ENCODE data around the gene AP1M1.

The AP1M1 gene

DNA sequence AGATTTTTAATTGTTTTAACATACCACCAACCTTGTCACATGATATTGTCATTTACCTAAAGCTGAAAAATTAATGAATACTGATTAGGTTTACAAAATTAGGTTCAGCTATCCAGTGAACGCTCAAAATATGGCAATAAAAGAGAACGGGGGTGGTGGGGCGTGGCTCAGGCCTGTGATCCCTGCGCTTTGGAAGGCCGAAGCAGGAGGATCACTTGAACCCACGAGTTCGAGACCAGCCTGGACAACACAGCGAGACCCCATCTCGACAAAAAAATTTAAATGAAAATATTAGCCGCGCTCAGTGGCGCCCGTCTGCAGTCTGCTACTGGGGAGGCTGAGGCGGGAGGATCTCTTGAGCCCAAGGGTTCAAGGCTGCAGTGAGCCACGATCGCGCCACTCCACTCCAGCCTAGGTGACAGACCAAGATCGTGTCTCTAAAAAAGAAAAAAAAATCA lies 13.0 kb upstream of the AP1M1 start:
- H3K4me3 ChIP-seq (ENCODE audit: low read depth, low read length), result peak overlapping the region; percentile 83
- no peak for DNase-seq (ENCODE audit: low read depth)
- TF ChIP-seq, protein P1, sequence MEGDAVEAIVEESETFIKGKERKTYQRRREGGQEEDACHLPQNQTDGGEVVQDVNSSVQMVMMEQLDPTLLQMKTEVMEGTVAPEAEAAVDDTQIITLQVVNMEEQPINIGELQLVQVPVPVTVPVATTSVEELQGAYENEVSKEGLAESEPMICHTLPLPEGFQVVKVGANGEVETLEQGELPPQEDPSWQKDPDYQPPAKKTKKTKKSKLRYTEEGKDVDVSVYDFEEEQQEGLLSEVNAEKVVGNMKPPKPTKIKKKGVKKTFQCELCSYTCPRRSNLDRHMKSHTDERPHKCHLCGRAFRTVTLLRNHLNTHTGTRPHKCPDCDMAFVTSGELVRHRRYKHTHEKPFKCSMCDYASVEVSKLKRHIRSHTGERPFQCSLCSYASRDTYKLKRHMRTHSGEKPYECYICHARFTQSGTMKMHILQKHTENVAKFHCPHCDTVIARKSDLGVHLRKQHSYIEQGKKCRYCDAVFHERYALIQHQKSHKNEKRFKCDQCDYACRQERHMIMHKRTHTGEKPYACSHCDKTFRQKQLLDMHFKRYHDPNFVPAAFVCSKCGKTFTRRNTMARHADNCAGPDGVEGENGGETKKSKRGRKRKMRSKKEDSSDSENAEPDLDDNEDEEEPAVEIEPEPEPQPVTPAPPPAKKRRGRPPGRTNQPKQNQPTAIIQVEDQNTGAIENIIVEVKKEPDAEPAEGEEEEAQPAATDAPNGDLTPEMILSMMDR (IDR thresholded peaks at IDR 0.05; ENCODE audit: low read depth, low read length, missing control alignments), result no peak
- in situ Hi-C loops (cut with HindIII; ENCODE audit: low sequenced_read_pairs), result no loop called here

DNA sequence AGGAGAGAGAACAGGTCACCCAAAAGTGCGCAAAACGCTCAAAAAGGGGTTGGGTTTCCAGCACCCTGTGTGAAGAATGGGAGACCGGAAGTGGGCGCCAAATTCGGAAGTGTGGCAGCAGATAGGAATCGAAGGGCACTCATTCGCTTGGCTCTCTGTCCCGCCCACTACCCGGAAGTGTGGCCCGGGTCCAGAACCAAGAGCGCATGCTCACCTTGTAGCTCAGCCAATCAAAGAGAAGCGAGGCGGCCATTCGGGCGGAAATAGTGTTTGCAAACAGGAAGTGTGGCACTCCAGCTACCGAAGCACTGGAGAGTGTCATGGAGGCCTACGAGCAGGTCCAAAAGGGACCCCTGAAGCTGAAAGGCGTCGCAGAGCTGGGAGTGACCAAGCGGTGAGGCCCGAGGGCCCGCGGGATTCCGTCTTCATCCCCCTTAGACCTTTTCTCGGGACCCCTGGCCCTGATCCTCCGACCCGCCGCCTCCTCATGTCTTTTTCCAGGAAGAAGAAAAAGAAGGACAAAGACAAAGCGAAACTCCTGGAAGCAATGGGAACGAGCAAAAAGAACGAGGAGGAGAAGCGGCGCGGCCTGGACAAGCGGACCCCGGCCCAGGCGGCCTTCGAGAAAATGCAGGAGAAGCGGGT lies 12.5 kb upstream of the AP1M1 start, which contains the start of gene FAM32A:
Gene FAM32A (plus strand): TSS at position 288 of the 645 bp plus-strand sequence. CDS start 33 bp downstream, at position 321.
- in situ Hi-C loops (cut with HindIII; ENCODE audit: low sequenced_read_pairs), result no loop called here
- TF ChIP-seq, protein P1 (IDR thresholded peaks at IDR 0.05; ENCODE audit: low read depth, low read length, missing control alignments), result peak; percentile 25
- peak within 1 kb of the TSS; percentile 83 for H3K4me3 ChIP-seq (ENCODE audit: low read depth, low read length)
- peak; percentile 98 for DNase-seq (ENCODE audit: low read depth)

DNA sequence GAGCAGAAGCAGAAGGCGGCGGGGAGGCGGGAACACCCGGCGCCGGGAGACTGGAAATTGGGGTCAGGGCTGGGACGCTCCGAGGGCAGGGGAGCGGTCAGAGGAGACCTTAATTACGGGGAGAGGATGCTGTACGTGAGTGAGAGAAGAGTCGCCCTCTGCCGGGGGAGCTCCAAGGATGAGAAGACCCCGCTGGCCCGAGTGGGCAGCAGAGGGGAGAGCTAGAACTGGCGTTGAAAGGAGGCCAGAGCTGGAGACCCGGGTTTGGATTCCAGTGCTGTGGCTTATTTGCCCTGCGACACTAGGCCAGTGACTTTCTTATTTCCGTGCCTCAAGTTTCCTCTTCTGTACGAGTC lies 12.0 kb upstream of the AP1M1 start:
- TF ChIP-seq, protein P1 (IDR thresholded peaks at IDR 0.05; ENCODE audit: low read depth, low read length, missing control alignments), result peak; percentile 56
- in situ Hi-C loops (cut with HindIII; ENCODE audit: low sequenced_read_pairs), result no loop called here
- no peak for DNase-seq (ENCODE audit: low read depth)
- peak overlapping the region; percentile 83 for H3K4me3 ChIP-seq (ENCODE audit: low read depth, low read length)

DNA sequence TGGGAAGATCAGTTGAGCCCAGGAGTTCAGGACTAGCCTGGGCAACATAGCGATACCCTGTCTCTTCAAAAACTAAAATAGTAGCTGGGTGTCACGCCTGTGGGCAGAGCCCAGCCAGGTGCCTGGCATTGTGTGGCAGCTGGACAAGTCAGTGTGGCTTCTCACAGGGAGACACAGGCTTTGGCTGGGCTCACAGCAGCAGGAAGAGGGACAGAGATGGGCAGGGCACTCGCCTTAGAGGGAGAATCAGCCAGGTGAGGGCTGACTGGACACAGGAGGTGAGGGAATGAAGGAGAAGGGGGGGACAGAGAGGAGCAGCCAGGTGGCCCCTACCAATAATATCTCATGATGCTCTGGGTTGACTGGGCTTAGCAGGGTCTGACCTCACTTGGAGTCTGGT lies 9.2 kb upstream of the AP1M1 start:
- TF ChIP-seq, protein P1 (IDR thresholded peaks at IDR 0.05; ENCODE audit: low read depth, low read length, missing control alignments), result no peak
- DNase-seq (ENCODE audit: low read depth), result no peak
- H3K4me3 ChIP-seq (ENCODE audit: low read depth, low read length), result no peak overlapping the region
- in situ Hi-C loops (cut with HindIII; ENCODE audit: low sequenced_read_pairs), result no loop called here

DNA sequence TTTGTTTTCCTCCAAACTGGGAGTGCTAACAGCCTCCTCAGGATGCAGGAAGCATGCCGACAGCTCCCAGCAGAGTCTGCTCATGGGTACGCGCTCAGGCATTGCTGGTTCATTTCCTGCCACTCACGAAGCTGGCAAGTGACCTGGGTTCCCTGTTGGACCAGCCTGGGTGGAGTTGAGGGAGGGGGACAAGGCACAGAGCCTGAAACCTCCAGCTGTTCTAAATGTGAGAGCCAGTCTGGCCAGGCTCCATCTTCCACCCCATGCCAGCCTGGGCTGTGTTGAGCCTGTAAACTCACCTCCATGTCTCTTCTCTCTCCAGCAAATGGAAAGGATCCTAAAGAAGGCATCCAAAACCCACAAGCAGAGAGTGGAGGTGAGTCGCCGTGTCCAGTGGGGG lies 7.5 kb upstream of the AP1M1 start:
- DNase-seq (ENCODE audit: low read depth), result no peak
- in situ Hi-C loops (cut with HindIII; ENCODE audit: low sequenced_read_pairs), result no loop called here
- TF ChIP-seq, protein P1 (IDR thresholded peaks at IDR 0.05; ENCODE audit: low read depth, low read length, missing control alignments), result no peak
- H3K4me3 ChIP-seq (ENCODE audit: low read depth, low read length), result no peak overlapping the region

DNA sequence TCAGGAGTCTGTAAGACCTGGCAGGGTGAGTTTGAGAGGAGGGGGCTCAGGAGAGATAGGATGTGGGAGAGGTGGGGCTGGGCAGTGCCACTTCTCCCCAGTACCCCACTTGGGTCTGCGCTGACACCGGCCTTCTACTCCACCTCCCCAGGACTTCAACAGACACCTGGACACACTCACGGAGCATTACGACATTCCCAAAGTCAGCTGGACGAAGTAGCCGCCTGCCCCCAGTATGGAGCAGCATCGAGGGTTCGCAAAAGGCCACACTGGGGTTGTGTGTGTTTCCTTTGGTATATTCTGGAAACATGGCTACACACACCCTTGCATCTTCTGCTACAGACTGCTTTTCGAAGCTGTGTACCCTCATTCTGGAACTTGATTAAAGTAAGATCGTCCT lies 7.0 kb upstream of the AP1M1 start:
- in situ Hi-C loops (cut with HindIII; ENCODE audit: low sequenced_read_pairs), result no loop called here
- H3K4me3 ChIP-seq (ENCODE audit: low read depth, low read length), result no peak overlapping the region
- DNase-seq (ENCODE audit: low read depth), result no peak
- TF ChIP-seq, protein P1 (IDR thresholded peaks at IDR 0.05; ENCODE audit: low read depth, low read length, missing control alignments), result no peak
